GM18873 (cell line): ENCODE measurements around the gene CIT.
"Not testable (repeated sequence)": the region's sequence is repeated elsewhere in the genome, so short reads cannot be mapped to it uniquely, and the experiment has no call there.

Experiments used
- ATAC-seq: cut with Tn5 transposase; IDR thresholded peaks from one replicate; pipeline ENCODE4 v1.9.1; 2021; ENCODE audit warnings: mild to moderate bottlenecking, moderate library complexity, moderate number of reproducible peaks; ENCODE audit not compliant: unreplicated experiment, low FRiP score

CIT gene

GRCh38 chr12:119665164-119665929 lies 211.8 kb downstream of the CIT start:
- no peak for ATAC-seq

- no peak for ATAC-seq
Measured at GRCh38 chr12:119664642-119665041, 212.5 kb downstream of the CIT start.

- ATAC-seq = no peak
Measured at GRCh38 chr12:119661882-119662281, 215.2 kb downstream of the CIT start.

GRCh38 chr12:119660076-119660475 lies 217.0 kb downstream of the CIT start:
- no peak for ATAC-seq

GRCh38 chr12:119659289-119659897 lies 217.7 kb downstream of the CIT start:
- ATAC-seq = no peak

GRCh38 chr12:119658166-119658565 lies 219.0 kb downstream of the CIT start:
- ATAC-seq = not testable (repeated sequence)

GRCh38 chr12:119657001-119657400 lies 220.1 kb downstream of the CIT start:
- ATAC-seq = not testable (repeated sequence)

- ATAC-seq = no peak
Measured at GRCh38 chr12:119652665-119653064, 224.5 kb downstream of the CIT start.

GRCh38 chr12:119649202-119649808 lies 227.8 kb downstream of the CIT start:
- no peak for ATAC-seq

GRCh38 chr12:119645535-119646059 lies 231.5 kb downstream of the CIT start:
- no peak for ATAC-seq

GRCh38 chr12:119644930-119645329 lies 232.2 kb downstream of the CIT start:
- no peak for ATAC-seq

GRCh38 chr12:119642986-119643385 lies 234.1 kb downstream of the CIT start:
- no peak for ATAC-seq
